Measurements from ENCODE around the gene CIB4. TPM values are rescaled to one million over a fixed set of nuclear protein-coding genes. Genes with fewer than 3 reads are reported as not detected.

CIB4 gene
- total and polyA plus RNA-seq, 2 experiments from 2014 or later: not detected

DNA sequence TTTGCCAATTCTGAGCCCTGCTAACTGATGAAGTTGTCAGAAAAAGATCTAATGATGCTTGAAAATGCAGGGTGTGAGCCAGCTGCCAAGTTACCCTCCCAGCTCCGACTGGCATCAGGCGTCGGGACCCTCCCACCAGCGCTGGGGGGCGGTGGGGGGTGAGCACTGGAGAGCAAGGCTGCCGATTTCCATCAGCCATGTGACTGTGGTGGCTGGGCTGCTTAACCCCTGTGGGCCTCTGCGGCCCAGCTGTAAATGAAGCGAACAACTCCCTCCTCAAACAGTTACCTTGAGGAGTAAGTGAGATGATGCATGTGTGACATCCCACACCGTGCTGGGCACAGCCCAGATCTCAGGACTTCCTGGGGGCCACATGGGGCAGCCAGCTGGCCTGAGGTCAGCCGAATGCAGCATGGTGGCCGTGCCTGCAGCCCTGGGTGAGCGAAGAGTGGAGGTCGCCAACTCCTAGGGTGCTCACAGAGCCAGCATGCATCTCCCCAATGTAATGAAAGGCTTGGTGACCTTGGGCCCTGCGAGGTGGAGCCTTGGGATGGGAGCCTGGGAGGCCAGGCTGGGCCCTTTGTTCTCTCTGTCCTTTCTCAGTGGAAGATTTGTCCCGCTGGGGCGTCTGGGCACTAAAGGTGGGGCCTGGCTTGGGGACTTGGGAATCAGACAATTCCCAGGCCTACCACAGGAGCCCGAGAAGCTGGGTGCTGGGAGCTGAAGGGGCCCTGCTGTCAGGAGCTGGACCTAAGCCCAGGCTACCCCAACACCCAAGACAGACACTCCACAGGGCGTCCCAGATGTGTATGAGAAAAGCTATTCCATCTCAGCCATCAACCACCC, 25.1 kb downstream of the CIB4 start:
- peaks cover 54% of the 10 kb centered on the region for H3K4me1 ChIP-seq (ENCODE audit: insufficient read depth)
- no peak overlapping the region for H3K4me3 ChIP-seq
- H3K27ac ChIP-seq: no peak overlapping the region
- 79% methylated on average over 18 of the region's 18 CpGs for WGBS (ENCODE audit: low lambda C conversion rate, missing lambda C conversion rate)
- H3K79me2 ChIP-seq: no peaks in the 10 kb centered on the region
- TF ChIP-seq EZH2phosphoT487 (IDR thresholded peaks at IDR 0.05; ENCODE audit: low read depth, severe bottlenecking, unreplicated experiment): no peak
- no peak for TF ChIP-seq EZH2 (IDR thresholded peaks at IDR 0.05; ENCODE audit: borderline replicate concordance)
- TF ChIP-seq, protein P1, sequence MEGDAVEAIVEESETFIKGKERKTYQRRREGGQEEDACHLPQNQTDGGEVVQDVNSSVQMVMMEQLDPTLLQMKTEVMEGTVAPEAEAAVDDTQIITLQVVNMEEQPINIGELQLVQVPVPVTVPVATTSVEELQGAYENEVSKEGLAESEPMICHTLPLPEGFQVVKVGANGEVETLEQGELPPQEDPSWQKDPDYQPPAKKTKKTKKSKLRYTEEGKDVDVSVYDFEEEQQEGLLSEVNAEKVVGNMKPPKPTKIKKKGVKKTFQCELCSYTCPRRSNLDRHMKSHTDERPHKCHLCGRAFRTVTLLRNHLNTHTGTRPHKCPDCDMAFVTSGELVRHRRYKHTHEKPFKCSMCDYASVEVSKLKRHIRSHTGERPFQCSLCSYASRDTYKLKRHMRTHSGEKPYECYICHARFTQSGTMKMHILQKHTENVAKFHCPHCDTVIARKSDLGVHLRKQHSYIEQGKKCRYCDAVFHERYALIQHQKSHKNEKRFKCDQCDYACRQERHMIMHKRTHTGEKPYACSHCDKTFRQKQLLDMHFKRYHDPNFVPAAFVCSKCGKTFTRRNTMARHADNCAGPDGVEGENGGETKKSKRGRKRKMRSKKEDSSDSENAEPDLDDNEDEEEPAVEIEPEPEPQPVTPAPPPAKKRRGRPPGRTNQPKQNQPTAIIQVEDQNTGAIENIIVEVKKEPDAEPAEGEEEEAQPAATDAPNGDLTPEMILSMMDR (IDR thresholded peaks at IDR 0.05; ENCODE audit: poor library complexity): no peak
- no peak overlapping the region for H2AFZ ChIP-seq
- peaks cover 25% of the 10 kb centered on the region for H3K27me3 ChIP-seq
- H3K4me2 ChIP-seq: no peak overlapping the region
- H4K20me1 ChIP-seq (ENCODE audit: insufficient read depth, poor library complexity, severe bottlenecking): no peaks in the 10 kb centered on the region
- DNase-seq (ENCODE audit: low spot score): no peak
- no peaks in the 10 kb centered on the region for H3K9me2 ChIP-seq (replicated peaks; ENCODE audit: insufficient read depth)
- H3K36me3 ChIP-seq (replicated peaks; ENCODE audit: insufficient read depth, low read depth): no peaks in the 10 kb centered on the region
- H3K9me3 ChIP-seq (ENCODE audit: low read depth): no peaks in the 10 kb centered on the region

DNA sequence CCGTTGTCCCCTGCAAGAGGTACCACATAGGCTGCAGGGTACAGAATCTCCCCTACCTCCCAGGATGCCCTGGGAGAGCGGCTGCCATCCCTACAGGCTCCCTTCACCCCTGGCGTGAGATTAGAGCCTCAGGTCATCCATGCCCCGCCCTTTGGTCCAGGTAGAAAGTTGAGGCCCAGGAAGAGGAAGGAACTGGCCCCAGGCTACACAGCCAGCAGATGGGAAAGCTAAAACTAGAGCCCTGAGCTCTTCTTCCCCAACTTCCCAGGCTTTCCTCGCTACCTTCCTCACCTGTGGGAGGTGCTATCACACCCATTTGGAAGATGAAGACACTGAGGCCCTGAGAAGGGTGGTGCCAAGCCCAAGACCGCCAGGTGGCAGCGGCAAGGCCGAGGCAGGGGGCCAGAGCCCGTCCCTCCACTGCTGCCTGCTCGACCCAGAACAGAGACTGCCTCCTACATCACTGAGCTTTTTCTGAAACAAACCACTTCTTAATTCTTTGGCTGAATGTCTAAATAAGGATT, 25.8 kb downstream of the CIB4 start:
- TF ChIP-seq EZH2phosphoT487 (IDR thresholded peaks at IDR 0.05; ENCODE audit: low read depth, severe bottlenecking, unreplicated experiment) (no peak), EZH2 (IDR thresholded peaks at IDR 0.05; ENCODE audit: borderline replicate concordance) (no peak)
- TF ChIP-seq, protein P1 (IDR thresholded peaks at IDR 0.05; ENCODE audit: poor library complexity): no peak
- peaks cover 20% of the 10 kb centered on the region for H3K27me3 ChIP-seq
- no peak overlapping the region for H3K4me3 ChIP-seq
- H3K79me2 ChIP-seq: no peaks in the 10 kb centered on the region
- no peaks in the 10 kb centered on the region for H4K20me1 ChIP-seq (ENCODE audit: insufficient read depth, poor library complexity, severe bottlenecking)
- no peak for DNase-seq (ENCODE audit: low spot score)
- no peaks in the 10 kb centered on the region for H3K9me3 ChIP-seq (ENCODE audit: low read depth)
- H2AFZ ChIP-seq: no peak overlapping the region
- H3K36me3 ChIP-seq (replicated peaks; ENCODE audit: insufficient read depth, low read depth): no peaks in the 10 kb centered on the region
- WGBS (ENCODE audit: low lambda C conversion rate, missing lambda C conversion rate): 88% methylated on average over 10 of the region's 10 CpGs
- no peak overlapping the region for H3K4me2 ChIP-seq
- no peak overlapping the region for H3K27ac ChIP-seq
- peaks cover 60% of the 10 kb centered on the region for H3K4me1 ChIP-seq (ENCODE audit: insufficient read depth)
- no peaks in the 10 kb centered on the region for H3K9me2 ChIP-seq (replicated peaks; ENCODE audit: insufficient read depth)

DNA sequence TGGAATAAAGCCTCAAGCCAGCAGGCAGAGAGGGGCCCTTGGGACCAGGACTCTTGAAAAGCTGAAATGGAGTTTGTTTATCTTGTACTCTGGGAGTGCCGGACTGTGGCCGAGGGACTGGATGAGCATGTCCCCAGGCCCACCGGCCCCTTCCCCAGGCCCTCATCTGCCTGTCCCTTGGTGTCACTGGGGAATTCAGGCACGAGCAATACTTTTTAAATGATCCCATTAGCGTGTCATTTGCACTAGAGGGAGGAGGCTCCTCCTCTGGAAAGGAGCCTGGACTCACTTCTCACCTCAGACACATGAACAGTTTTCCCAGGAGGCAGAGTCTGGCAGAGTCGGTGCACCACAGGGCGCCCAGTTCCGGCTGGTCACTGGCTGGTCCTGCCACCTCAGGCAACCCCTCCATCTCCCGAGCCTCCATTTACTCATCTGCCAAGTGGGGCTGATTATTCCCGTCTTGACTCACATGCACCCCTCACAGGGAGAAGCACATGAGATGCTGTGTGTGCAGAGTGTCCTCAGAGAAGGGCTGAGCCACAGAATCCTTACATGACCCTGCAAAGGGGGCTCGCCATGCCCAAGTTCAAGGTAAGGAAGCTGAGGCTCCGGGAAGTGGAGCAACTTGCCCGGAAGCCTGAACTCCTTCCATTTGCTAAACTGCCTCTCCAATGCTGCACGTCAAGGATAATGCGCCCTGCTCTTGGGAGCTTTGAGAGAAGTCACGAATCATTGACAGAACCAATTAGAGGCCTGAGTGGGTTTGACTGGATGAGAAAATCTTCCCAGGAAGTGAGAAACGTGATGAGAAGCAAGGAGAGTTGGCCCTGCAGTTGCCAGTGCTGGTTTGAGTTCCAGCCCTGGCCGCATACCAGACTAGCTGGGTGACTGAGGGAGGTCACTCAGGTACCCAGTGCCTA, 26.7 kb downstream of the CIB4 start:
- peaks cover 12% of the 10 kb centered on the region for H3K27me3 ChIP-seq
- no peaks in the 10 kb centered on the region for H3K9me3 ChIP-seq (ENCODE audit: low read depth)
- H3K79me2 ChIP-seq: no peaks in the 10 kb centered on the region
- H3K4me1 ChIP-seq (ENCODE audit: insufficient read depth): peaks cover 70% of the 10 kb centered on the region
- WGBS (ENCODE audit: low lambda C conversion rate, missing lambda C conversion rate): 71% methylated on average over 18 of the region's 18 CpGs
- H4K20me1 ChIP-seq (ENCODE audit: insufficient read depth, poor library complexity, severe bottlenecking): no peaks in the 10 kb centered on the region
- no peak overlapping the region for H3K4me3 ChIP-seq
- H3K27ac ChIP-seq: peak overlapping the region; percentile 30
- no peaks in the 10 kb centered on the region for H3K36me3 ChIP-seq (replicated peaks; ENCODE audit: insufficient read depth, low read depth)
- TF ChIP-seq, protein P1 (IDR thresholded peaks at IDR 0.05; ENCODE audit: poor library complexity): no peak
- no peak for TF ChIP-seq EZH2 (IDR thresholded peaks at IDR 0.05; ENCODE audit: borderline replicate concordance)
- no peak for TF ChIP-seq EZH2phosphoT487 (IDR thresholded peaks at IDR 0.05; ENCODE audit: low read depth, severe bottlenecking, unreplicated experiment)
- H3K9me2 ChIP-seq (replicated peaks; ENCODE audit: insufficient read depth): no peaks in the 10 kb centered on the region
- H2AFZ ChIP-seq: no peak overlapping the region
- DNase-seq (ENCODE audit: low spot score): no peak
- H3K4me2 ChIP-seq: no peak overlapping the region

All from hepatocyte (in vitro differentiated cells).